PC-9 (cell line): Measurements from ENCODE around the gene CMTM2.

Source experiments
- EZH2 ChIP-seq: fragments of 200-600 bp; sonication (generic); IDR thresholded peaks from 2 replicates; pipeline ENCODE4 v1.8.0; 2017; ENCODE audit warnings: antibody characterized with exemption, low read depth
- TF ChIP-seq, protein P1 (sequence below): fragments of 200-600 bp; sonication (generic); conservative IDR thresholded peaks from 2 replicates; pipeline ENCODE4 v1.6.1; 2017; ENCODE audit warnings: mixed run types, antibody characterized with exemption, mild to moderate bottlenecking, moderate library complexity

GRCh38 chr16:66552286-66553177 is 26.7 kb upstream of the CMTM2 start, which contains the start of gene CKLF:
- no peak for TF ChIP-seq EZH2
- TF ChIP-seq, protein P1, sequence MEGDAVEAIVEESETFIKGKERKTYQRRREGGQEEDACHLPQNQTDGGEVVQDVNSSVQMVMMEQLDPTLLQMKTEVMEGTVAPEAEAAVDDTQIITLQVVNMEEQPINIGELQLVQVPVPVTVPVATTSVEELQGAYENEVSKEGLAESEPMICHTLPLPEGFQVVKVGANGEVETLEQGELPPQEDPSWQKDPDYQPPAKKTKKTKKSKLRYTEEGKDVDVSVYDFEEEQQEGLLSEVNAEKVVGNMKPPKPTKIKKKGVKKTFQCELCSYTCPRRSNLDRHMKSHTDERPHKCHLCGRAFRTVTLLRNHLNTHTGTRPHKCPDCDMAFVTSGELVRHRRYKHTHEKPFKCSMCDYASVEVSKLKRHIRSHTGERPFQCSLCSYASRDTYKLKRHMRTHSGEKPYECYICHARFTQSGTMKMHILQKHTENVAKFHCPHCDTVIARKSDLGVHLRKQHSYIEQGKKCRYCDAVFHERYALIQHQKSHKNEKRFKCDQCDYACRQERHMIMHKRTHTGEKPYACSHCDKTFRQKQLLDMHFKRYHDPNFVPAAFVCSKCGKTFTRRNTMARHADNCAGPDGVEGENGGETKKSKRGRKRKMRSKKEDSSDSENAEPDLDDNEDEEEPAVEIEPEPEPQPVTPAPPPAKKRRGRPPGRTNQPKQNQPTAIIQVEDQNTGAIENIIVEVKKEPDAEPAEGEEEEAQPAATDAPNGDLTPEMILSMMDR = no peak
